Measurements from ENCODE around the gene FBXW12. TPM values are rescaled to one million over a fixed set of nuclear protein-coding genes. Genes with fewer than 3 reads are reported as not detected.

FBXW12 gene
- total and polyA plus RNA-seq, 2 donors (not counting 3 experiments of a cell fraction or from before 2014, with no cell fraction given), result not detected

GRCh38 chr3:48431224-48432029 lies 59.4 kb downstream of the FBXW12 start:
- ChIA-PET POLR2A (no interaction called here), CTCF (interaction anchor here (1.0 to 10.4 kb wide), 4 partner anchors 9 to 237 kb away, joined by 3 to 723 read pairs (median 49); no protein-coding TSS in a partner anchor)
- Histone ChIP-seq H3K9ac (replicated peaks; ENCODE audit: extremely low read depth, insufficient read depth, low read length) (no peak overlapping the region), H3K79me2 (ENCODE audit: control insufficient read depth, insufficient read depth, low read length) (no peaks in the 10 kb centered on the region), H3K9me3 (replicated peaks; ENCODE audit: control insufficient read depth, insufficient read depth, low read length) (no peaks in the 10 kb centered on the region), H3K9me1 (replicated peaks; ENCODE audit: control insufficient read depth, extremely low read depth, insufficient read depth, low read length) (no peaks in the 10 kb centered on the region), H3K4me3 (replicated peaks in 1 of 3; ENCODE audit: insufficient read depth in 1 of 3, low read depth in 1 of 3, low read length in 3 of 3) (no peak overlapping the region), H3K27me3 (ENCODE audit: control insufficient read depth in 2 of 2, insufficient read depth in 2 of 2, low read length in 2 of 2) (no peaks in the 10 kb centered on the region), H2AFZ (ENCODE audit: low read depth, low read length) (no peak overlapping the region), H3K36me3 (ENCODE audit: control insufficient read depth in 2 of 2, extremely low read depth in 1 of 2, insufficient read depth in 2 of 2, low read length in 2 of 2) (peaks cover 0 to 9% of the 10 kb centered on the region in 2 experiments), H3K27ac (ENCODE audit: insufficient read depth, low read depth, low read length) (no peak overlapping the region), H3K4me1 (ENCODE audit: control insufficient read depth, extremely low read depth, insufficient read depth, low read length) (peaks cover 14% of the 10 kb centered on the region), H4K20me1 (replicated peaks; ENCODE audit: control insufficient read depth, extremely low read depth, insufficient read depth, low read length) (no peaks in the 10 kb centered on the region), H3K4me2 (ENCODE audit: insufficient read depth, low read length) (no peak overlapping the region)
- FAIRE-seq, result no peak
- no peak for DNase-seq (ENCODE audit: low read depth, low spot score)
- no peak for TF ChIP-seq MYC (IDR thresholded peaks at IDR 0.05; ENCODE audit: low read depth, low read length)
- TF ChIP-seq FOS (IDR thresholded peaks at IDR 0.05; ENCODE audit: borderline replicate concordance, insufficient read depth, low read length), result no peak
- TF ChIP-seq, protein P1, sequence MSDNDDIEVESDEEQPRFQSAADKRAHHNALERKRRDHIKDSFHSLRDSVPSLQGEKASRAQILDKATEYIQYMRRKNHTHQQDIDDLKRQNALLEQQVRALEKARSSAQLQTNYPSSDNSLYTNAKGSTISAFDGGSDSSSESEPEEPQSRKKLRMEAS (IDR thresholded peaks at IDR 0.05; ENCODE audit: insufficient read depth, insufficient read length), result no peak
- no peak for TF ChIP-seq POLR2A (IDR thresholded peaks at IDR 0.05; ENCODE audit: low read depth, low read length)
- TF ChIP-seq JUN (IDR thresholded peaks at IDR 0.05; ENCODE audit: borderline replicate concordance, insufficient read depth, insufficient read length, low read depth), result no peak
- TF ChIP-seq EZH2 (IDR thresholded peaks at IDR 0.05; ENCODE audit: borderline replicate concordance, low read depth, low read length, severe bottlenecking), result no peak
- TF ChIP-seq GATA2 (IDR thresholded peaks at IDR 0.05; ENCODE audit: insufficient read depth, insufficient read length, low read depth, low read length), result no peak
- TF ChIP-seq, protein P2, sequence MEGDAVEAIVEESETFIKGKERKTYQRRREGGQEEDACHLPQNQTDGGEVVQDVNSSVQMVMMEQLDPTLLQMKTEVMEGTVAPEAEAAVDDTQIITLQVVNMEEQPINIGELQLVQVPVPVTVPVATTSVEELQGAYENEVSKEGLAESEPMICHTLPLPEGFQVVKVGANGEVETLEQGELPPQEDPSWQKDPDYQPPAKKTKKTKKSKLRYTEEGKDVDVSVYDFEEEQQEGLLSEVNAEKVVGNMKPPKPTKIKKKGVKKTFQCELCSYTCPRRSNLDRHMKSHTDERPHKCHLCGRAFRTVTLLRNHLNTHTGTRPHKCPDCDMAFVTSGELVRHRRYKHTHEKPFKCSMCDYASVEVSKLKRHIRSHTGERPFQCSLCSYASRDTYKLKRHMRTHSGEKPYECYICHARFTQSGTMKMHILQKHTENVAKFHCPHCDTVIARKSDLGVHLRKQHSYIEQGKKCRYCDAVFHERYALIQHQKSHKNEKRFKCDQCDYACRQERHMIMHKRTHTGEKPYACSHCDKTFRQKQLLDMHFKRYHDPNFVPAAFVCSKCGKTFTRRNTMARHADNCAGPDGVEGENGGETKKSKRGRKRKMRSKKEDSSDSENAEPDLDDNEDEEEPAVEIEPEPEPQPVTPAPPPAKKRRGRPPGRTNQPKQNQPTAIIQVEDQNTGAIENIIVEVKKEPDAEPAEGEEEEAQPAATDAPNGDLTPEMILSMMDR (IDR thresholded peaks at IDR 0.05; ENCODE audit: extremely low read depth in 1 of 2, insufficient read depth in 1 of 2, low read depth in 1 of 2, low read length in 2 of 2), result no peak
- TF ChIP-seq POLR2AphosphoS5 (IDR thresholded peaks at IDR 0.05; ENCODE audit: insufficient read depth, low read depth, low read length), result no peak
- intact Hi-C loops (cut with micrococcal nuclease), result no loop called here
- dilution Hi-C loops (cut with MboI; ENCODE audit: extremely low pct_ligation_motif_present, low sequenced_read_pairs), result no loop called here
- BruUV-seq (replicated peaks), result no TSS peak
